Left ventricle myocardium superior (tissue), 1 donor: ENCODE results near the gene FRMD1. TPM values are rescaled to one million over a fixed set of nuclear protein-coding genes. Genes with fewer than 3 reads are reported as not detected.

ENCODE experiments used
- ATAC-seq: fragments of 200-7000 bp; cut with Tn5 transposase; one replicate; pipeline ENCODE4 v1.9.1; 2020; ENCODE audit warnings: mild to moderate bottlenecking, moderate library complexity
- DNase-seq: peaks from one replicate; pipeline ENCODE4 v3.0.0-alpha.2; 2020
- intact Hi-C: fragments of 100-400 bp; cut with micrococcal nuclease; formaldehyde crosslinking; loops from one replicate; pipeline ENCODE4 v1.11.0; 2022
- total RNA-seq: library from RNA; stranded (reverse); fragmentation: NEBNext Ultra II Directional; extraction: Animal tissue kit (Norgen Biotek cat#: 25700); gene quantifications from one replicate; pipeline ENCODE4 v1.2.1, GENCODE V29; 2021
- donor health status: DM: no; HTN: yes; CAD: no; lungs with severe emphysema.

The FRMD1 gene
- total RNA-seq, 1 donor from 2014 or later, result 0.45 TPM

DNA sequence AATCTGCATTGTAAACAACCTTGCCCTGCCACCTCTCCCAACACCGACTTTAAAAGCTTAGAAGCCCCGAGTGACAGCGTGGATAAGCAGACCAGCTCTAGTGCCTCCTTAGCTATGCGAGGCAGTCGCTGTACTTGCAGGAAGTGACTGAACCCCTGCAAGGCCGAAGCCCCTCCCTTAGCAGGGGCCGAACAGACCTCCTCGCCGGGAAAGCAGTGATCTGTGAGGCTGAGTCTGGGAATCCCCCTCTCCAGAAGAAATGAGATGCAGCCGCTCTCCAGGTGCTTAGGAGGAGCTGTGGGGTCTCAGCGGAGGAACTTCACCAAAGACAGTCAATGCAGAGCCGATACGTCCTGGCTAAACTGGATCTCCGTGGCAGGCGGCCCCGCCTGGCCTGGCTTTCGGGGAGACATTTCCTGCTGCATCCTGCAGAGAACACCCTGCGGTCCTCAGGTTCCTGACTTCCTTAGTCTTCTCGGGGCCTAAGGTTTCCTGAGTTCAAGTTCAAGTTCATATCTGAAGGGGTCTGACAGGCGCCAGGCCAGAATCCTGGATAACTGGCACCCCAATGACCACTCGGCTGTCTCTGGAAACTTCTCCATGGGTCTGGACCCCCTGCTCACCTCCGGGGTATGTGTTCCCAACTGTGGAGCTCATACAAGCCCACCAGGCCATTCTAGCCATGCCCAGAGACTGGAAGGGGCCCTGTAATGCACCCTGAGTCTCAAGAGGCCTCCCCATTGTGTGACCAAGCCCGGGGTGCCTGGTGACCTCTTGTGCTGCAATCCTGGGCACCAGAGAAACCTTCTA, 20.4 kb upstream of the FRMD1 start:
- ATAC-seq, result no peak
- intact Hi-C loops, result no loop called here
- DNase-seq, result peak; percentile 14

DNA sequence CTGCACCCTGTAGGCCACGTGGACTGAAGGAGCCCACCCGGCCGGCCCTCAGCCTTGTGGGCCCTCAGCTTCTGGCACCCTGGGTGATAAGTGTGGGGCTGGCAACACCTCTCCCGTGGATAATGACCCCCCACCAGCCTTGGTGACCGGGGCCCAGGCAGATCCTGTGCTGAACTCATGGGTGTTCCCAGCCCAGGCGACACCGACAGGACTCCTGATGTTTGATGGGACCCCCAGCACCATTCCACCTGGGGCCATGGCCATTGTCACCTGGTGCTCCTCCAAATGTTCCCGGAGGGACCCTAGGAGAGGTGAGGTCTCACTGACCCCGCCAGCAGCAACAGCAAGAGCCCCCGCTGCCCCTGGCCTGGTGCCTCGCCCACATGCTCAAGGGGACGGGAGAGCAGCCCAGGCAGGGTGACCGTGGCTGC, 19.4 kb upstream of the FRMD1 start:
- no peak for ATAC-seq
- intact Hi-C loops, result no loop called here
- DNase-seq, result no peak

DNA sequence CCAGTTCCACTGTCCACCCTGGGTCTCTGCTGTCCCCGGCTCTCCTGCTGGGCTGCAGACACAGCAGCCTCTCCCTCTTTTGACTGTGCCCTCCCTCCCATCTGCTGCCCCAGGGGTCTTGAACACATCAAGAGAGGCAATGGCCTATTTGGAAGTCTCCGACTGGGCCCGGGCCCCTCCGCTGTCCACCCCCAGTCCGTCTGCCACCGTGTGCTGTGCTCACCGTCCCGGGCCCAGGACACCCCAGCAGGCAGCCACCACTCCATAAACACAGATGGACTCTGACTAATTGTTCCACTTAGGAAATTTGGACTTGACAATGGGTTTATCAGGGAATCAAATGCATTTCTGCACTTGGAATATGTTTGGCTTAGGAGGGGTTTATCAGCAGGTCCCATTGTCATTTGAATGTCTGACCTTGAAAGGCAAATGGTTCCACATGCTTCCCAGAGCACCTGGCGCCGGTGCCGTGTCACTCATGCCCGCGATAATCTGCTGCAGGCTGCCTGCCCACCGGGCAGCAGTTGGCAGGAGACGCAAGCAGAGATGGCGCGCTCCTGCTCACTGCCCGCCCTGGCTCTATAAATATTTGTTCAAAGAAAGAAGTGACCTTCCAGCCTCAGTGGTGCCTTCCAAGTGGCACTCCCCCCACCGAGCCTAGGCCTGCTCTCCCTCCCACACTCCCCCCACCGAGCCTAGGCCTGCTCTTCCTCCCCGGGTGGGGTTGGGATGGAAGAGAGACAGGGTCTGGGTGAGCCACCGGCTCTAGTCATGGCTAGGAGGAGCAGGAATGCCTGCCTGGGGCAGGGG, 18.8 kb upstream of the FRMD1 start:
- intact Hi-C loops, result no loop called here
- peak; percentile 82 for DNase-seq
- ATAC-seq, result peak; percentile 94

DNA sequence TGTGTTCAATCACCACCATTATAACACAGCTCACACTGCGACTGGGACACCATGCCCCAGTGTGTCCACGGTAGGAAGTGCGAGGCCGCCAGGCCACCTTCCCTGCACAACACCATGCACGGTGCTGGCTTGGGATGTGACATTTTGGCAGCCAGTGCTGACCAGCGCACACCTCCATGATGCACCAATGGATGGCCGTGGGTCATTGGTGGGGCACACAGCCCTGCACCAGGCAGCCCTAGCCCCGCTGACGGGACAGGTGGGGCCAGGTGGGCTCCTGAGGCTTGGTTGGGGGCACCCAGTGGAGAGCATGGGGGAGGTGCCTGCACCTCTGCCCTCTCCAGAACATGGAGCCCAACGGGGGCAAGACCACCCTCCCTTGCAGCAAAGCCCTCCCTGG, 18.2 kb upstream of the FRMD1 start:
- DNase-seq, result no peak
- ATAC-seq, result peak; percentile 10
- intact Hi-C loops, result no loop called here

DNA sequence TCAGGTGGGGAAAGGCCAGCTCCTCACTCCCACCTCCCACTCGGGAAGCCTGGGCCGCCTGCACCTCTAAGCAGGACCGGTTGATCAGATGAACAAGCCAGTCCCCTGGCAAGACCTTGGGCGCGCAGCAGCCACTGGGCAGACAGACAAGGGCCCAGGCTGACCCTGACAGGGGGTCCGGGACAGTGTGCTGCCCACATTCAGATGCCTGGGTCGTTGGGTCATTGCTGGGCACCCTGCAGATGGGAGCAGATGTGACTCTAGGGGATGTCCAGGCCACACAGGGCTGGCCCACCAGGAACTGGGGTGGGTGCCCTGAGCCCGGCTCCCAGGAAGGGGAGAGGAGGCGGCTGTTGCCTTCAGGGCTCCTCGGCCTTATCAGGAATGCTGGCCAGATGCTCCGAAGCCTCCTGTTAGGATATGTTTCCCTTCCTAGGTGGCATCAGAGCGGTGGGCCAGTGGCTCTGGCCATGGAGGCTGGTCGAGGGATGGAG, 17.3 kb upstream of the FRMD1 start:
- intact Hi-C loops, result no loop called here
- DNase-seq, result peak; percentile 21
- no peak for ATAC-seq

DNA sequence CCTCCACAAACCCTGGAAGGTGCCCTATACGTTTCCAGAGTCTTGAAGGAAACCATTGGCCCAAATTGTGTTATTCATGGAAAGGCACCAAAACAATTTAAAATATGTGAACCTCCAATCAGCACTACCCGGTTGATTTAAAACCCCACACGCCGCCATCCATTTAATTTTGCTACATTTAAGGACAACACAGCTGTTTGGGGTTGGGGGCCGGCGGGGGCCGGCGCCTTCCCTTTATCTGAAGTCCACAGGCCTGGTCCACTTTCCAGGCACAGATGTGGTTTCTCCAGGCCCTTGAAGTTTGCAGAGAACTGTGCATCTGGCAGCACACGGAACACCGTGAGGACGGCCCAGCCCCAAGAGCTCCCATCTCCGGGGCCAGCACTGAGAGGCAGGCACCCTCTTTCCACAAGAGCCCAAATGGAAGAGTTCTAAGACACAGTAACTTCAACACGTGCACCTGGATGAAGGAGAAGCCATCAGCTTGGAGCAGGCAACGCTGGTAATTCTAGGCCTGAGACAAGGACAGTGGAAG, 16.8 kb upstream of the FRMD1 start:
- intact Hi-C loops, result no loop called here
- ATAC-seq (no peak), DNase-seq (no peak)

DNA sequence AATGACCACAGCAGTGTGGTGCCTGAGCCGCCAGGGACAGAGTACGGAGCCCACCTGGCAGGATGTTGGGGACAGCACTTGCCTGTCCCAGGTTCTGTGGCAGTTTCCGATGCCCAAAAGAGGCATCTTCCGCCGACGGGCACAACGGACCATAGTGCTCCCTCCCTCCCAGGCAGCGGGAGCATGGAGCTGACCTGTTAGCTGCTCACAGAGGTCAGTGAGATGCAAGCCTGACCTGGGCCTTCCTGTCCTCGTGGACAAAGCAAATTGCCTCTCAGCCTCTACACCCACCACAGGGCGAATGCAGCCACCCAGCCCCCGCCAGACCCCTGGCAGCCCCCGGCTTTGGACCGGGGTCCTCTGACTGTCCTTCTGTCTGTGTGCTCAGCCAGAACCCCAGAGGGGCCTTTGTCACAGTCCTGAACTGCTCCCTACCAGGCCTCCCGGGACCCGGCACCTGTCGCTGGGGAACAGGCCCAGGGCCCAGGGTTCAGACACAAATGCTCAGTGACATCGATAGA, 16.2 kb upstream of the FRMD1 start:
- DNase-seq (no peak), ATAC-seq (no peak)
- intact Hi-C loops, result no loop called here

DNA sequence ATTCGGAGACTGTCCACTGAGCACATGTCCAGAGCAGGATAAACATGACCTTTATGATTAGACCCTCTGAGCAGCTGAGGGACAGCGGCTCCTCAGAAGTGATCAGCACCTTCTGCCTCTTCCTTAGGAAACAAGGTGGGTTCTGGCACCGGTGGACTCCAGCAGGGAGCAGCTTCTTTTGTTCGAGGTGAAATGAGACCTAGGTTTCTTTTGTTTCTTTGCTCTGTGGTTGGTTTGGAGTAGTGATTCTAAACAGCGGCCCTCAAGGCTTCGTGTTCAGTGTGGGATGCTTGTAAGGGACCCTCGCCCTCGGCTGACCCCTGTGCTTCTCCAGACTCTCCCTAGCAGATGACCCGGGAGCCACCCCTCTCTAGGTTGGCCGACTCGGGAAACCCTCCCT, 14.6 kb upstream of the FRMD1 start:
- DNase-seq (peak; percentile 4), ATAC-seq (no peak)
- intact Hi-C loops, result no loop called here

DNA sequence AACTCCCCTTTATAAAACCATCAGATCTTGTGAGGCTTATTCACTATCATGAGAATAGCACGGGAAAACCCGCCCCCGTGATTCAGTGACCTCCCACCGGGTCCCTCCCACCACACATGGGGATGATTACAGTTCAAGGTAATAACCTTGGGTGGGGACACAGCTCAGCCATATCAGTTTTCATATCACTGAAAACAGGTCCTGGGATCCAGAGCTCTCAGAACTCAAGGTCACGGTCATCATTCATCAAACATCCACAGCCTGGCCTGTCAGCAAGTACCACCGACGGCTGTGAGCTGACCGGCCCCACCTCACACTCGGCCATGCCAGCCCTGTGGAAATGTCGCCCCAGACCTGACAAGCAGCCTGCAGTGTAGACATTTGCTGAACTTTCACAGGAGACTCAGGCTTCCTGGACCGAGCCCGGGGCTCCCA, 14.1 kb upstream of the FRMD1 start:
- intact Hi-C loops, result no loop called here
- ATAC-seq (no peak), DNase-seq (peak; percentile 23)

DNA sequence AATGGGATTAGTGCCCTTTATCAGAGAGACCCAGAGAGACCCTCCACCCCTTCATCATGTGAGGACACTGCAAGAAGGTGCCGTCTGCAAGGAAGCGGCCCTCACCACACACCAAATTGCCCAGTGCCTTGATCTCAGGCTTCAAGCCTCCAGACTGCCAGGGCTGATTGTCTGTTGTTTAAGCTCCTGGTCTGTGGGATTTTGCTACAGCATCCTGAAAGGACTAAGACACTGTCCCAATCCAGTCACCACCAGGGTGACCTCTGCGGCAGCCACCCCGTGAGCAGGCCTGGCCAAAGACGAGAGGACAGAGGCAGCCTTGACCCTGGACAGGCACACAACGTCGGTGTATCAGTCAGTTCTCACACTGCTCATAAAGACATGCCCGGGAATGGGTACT, 13.5 kb upstream of the FRMD1 start:
- intact Hi-C loops, result no loop called here
- DNase-seq (no peak), ATAC-seq (no peak)

DNA sequence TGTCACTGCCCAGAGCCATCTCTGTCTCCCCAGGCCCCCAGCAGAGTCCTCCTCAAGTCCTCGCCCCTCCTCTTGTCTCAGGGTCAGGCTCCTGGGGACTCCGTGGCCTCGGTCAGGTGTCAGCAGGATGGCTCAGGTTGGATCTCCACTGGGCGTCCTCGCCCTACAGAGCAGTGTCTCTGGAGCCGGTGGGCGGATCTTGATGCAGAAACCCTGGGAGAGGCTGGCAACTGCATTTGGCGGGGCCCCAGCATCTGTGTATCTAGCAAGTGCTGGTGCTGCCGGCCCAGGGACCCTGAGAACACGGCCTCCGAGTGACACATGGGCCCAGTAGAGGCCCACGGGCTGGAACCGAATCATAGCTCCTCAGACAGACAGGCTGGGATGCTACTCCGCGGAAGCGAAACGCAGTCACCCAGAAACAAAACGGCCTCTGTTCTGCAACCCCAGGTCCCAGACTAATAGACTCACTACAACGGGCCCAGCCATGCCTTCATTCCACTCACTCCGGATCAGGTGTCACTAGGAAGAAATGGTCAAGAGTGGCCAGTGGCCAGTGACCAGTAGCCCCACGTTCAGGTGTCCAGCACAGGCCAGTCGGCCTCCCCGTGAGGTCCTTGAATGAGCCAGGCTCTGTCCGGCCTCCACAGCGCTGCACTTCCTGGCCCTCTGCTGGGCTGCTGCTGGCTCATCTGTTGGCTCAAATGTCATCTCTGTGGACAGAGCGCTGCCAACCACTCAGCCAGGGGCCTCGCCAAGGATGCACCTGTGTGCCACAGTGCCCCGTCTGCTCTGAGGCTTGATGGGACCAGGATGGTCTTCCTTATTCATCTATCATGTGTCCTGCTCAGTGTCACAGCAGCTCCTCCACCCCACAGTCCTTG, 12.6 kb upstream of the FRMD1 start:
- ATAC-seq (no peak), DNase-seq (no peak)
- intact Hi-C loops, result no loop called here

DNA sequence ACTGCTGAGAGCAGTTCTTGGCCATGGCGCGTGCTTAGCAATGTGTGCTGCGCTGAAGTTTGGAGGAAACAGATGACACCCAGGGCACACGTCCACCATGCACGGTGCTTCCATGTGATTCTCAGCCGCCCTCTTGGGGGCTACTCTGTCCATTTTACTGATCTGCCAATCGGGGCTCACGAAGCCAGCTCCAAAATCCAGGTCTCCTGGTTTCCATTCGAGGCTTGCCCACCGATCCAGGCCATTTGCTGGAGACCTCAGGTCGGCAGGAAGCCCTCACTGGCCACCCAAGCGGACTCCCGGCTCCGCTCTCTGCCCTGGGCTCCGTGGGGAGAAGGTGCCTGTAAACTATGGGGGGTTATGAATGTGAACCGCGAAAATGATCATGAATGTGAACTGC, 11.7 kb upstream of the FRMD1 start:
- intact Hi-C loops, result no loop called here
- no peak for DNase-seq
- ATAC-seq, result no peak

DNA sequence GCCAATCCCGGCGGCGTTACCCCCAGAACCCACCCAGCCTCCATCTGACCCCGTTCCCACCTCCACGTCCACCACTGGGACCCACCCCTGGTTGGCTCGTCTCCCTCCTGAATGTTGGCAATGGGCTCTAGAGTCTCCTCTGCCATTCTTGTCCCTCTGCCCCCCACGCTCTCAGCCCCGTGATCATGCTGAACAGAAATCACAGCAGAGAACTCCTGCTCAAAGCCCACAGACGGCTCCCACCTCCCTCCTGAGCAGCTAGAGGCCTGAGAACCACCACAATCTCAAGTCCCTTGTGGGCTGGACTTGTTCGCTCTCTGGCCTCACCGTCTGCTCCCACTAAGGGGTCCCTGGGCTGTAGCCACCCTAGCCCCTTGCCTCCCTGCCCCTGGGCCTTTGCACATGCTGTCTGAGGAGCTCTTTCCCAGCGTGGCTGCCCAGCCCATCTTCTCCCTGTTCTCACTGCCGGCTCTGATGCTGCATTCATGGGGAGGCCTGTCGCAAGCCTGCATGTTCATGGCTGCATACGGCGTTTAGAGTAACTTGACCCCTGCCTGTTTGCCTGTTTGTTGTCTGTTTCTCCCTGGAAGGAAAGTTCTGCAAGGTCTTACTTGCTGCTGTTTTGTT, 11.2 kb upstream of the FRMD1 start:
- intact Hi-C loops, result no loop called here
- ATAC-seq (no peak), DNase-seq (peak; percentile 9)

DNA sequence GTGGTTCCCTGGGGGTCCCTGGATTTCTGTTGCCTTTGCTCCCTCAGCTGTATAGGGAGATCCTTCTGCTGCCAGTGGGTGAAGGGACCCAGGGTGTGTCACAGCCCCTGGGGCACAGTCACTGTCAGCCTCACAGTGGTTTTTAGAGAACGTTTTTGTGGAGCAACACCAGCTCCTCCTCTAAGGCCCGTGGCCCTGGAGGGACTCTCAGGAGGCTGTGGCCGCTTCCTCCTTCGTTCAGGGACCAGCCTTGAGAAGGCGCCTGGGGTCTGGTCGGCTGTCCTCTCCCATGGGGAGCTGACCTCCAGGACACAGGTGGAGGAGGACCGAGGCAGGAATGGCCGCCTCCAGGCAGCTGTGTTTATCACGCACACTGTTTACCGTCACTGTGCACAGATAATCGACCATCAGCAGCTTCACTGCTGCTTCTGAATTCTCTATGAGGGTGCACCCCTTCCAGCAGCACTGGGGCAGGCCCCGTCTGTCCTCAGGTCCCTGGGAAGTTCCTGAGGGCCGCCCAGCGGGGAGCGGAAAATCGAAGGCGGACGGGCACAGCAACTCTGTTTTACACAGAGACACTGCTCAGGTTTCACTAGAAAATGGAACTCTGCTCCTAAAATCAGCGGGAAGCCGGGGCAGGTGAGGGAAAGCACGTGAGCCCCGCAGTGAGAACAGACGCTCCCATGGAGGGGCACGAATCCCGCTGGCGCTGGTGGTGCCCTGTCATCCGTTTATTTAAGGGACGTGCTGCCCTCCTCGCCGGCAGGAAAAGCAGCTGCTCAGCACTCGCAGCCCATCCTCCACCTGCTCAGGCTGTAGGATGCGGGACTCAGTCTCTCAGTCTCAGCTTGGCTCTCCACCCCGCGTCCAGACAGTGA, 10.4 kb upstream of the FRMD1 start:
- ATAC-seq, result no peak
- DNase-seq, result peak; percentile 19
- intact Hi-C loops, result no loop called here

DNA sequence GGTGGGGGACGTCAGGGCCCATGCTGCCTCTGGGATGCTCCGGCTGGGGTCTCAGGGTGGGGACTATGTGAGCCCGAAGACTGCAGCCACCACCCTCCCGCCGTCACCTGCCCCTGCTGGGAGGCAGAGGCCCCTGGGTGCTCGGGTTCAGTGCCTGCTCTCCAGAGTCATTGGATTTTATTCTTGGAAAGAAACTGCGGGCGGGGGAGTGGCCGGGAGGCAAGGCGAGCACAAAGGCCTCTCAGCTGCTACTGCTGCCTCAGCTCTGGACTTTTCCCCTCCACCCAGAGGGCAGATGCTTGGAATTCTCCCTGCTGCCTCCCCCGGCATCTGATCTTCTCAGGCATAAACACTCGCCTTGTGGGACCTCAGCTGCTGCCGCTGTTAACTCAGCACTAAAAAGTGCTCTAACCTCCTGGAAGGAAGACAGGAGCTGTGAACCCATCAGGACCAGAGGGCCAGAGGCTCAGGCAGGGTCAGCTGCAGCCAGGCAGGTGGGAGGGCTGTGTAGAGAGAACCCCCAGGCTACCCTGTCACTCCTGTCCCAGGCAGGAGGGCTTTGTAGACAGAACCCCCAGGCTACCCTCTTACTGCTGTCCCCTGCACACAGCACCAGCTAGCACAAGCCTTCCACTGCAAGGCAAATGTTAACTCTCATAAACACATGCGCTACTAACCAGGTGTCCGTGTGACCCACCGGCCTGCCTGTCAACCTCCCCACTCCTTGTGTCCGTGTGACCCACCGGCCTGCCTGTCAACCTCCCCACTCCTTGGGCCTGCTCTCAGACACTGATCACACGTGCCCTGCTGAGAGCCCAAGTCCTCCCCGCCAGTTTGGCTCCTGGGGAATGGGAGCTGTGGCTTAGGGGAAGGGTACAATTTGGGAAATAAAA, 9.4 kb upstream of the FRMD1 start:
- DNase-seq, result peak; percentile 35
- ATAC-seq, result peak; percentile 74
- intact Hi-C loops, result no loop called here

DNA sequence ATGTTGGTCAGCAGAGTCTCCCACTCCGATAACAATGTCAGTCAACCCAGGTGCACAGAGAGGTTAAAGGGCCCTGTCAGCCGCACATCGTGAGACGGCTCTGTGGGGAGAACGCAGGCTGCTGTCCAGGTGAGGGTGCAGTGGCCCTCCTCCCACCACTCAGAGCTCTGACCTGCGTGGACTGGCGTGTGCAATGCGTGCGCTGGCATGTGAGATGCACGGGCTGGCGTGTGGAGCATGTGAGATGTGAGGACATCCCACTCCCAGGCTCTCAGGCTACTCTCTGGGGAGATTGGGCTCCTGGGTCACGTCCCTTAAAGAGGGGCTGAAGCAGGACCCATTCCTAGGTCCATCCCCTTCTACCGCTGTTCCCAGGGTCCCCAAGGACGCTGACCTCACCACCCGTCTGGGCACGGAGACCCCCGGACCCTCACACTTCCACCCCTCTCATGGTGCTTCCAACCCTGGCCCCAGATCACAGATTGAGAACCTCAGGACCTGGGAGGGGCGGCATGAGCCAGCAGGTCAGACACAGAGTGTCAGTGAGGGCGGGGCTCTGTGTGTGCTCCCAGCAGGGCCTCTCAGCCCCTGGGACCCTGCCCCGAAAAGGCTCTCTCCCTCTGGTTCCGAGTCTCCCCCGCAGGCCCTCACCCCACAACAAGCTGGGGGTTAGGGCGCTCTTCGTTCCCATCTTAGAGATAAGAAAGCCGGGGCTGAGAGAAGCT, 8.6 kb upstream of the FRMD1 start:
- no peak for ATAC-seq
- DNase-seq, result no peak
- intact Hi-C loops, result no loop called here
